GM23248 (cell line): ENCODE results near the gene TPMT.

Experiments
- EZH2 ChIP-seq: fragments of 200-600 bp; sonication (generic); IDR thresholded peaks from 2 replicates; pipeline ENCODE4 v1.6.1; 2018; ENCODE audit warnings: antibody characterized with exemption, mild to moderate bottlenecking; ENCODE audit not compliant: insufficient read depth, poor library complexity, severe bottlenecking
- EZH2phosphoT487 ChIP-seq: fragments of 200-600 bp; sonication (generic); IDR thresholded peaks from 2 replicates; pipeline ENCODE4 v1.6.1; 2018; ENCODE audit warnings: antibody characterized with exemption, moderate library complexity, mild to moderate bottlenecking, low read depth; ENCODE audit not compliant: insufficient read depth

DNA sequence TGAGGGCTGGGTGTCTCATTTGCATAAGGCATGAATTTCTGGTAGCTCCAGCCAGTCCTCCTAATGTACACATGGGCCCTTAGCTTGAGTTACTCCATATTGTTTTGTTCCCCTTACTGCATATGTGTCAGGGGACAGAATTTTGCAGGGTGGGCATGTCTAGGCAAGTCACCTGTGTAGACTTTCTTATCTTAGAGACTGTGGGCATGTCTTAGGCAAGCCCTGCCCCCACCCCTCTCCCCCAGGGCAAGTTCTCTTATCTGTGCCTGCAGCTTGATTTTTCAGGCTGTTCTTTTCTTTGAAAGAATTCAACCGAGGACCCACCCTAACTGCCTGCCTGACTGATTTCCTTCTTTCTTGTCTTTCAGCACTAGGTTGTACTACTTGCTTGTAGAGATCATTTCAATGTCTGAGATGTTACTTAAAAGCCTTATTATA, 64.5 kb downstream of the TPMT start:
- TF ChIP-seq EZH2 (no peak), EZH2phosphoT487 (no peak)
